ENCODE measurements around the gene MYO9B.
A peak's percentile ranks its signal among the peaks of the same experiment; 100 is the strongest.

The MYO9B gene

DNA sequence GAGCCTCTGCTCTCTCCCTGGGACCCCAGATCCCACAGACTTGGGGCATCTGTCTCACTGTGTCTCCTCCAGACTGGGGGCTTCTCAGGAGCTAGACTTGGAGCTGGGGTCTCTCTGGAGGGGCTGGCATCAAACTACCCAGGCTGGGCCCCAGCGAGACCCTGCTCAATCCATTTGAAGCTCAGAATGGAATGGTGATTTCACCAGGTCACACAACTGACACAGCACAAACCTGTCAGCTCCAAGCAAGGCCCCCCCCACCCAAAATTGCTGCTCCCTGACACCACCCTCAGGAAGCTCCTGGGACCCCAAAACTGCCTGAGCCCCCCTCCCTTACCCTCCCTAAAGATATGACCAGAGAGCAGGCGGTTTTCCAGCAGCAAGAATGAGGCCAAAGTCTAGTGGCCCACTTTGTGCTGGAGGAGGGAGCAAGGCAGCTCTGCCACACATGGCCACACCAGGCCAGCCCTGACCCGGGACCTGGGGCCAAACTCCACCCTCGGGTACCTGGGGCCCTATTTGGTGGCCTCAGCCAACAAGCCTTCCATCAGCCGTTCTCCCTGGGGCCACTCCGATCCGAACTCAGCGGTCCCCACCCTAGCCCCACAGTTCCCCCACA lies 167.7 kb downstream of the MYO9B start:
- DNase-seq: no peak

DNA sequence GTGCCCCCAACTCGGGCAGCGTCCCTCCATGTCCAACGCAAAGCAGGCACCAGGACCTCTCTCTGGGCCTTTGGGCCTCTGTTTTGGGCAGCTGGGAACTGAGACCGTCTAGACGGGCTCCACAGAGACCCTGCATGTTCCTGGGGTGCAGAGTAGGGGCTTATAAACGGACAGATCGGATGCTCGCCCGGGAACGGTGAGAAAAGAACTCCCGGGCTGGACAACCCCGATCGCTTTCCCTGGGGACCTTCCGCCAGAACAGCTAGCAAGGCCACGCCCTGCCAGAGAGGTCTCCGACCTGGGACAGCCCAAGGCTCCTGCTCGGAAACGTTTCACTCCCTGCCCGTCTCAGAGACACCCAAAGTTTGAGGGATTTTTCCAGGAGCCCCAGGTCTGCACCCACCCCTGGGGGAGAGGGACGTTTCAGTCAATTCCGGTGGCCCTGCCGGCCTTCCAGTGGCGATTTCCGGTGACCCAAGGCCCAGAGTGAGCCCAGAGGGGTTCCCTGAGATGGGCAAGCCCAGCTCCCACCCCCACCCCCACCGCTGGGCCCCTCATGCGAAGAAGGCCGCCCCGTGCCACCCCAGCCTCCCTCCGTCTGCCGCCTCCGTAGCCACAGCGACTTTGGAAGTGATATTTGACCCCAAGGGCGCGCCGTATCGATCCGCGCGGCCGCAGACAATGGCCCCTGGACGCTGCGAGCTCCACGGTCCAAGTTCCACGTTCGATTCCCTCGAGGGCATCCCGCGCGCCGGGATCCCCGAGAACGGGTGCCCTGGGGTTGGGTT lies 168.4 kb downstream of the MYO9B start:
- DNase-seq: no peak

DNA sequence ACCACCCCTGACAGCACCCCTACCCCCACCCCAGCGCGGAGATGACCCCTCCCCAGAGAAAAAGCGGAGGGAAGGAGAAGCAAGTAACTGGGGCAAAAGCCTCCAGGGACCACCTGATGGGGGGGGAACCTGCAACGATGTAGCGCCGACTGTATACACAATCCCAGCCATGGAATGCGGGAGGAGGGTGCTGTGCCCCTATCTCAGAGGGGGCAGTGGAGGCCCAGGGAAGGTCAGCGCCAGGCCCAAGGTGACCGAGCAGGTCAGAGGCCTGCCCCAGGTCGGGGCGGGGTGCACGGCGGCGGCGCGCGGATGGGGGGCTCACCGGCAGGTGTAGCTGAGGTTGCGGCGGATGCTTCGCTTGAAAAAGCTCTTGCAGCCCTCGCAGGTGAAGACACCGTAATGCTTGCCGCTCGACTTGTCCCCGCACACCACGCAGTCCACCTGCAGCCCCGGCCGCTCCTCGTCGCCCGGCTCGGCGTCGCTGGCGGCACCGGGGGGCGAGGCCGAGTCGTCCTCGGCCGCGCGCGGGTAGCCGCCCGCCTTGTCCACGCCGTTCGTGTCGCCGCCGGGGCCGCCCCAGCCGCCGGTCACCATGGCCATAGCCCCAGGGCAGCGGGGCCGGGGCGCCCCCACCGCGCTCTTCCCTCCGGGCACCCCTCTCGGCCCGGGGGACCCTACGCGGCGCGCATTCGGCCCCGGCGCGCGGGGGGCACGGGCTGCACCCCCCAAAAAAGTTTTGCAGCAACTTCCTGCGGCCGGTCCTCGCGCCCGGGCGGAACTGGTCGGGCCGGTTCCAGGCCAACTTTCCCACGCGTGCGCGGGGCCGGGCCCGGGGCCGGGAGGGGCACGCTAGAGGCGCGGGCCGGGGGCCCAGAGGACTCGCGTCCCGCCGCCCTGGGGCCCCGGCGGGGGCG lies 169.3 kb downstream of the MYO9B start:
- DNase-seq: no peak

DNA sequence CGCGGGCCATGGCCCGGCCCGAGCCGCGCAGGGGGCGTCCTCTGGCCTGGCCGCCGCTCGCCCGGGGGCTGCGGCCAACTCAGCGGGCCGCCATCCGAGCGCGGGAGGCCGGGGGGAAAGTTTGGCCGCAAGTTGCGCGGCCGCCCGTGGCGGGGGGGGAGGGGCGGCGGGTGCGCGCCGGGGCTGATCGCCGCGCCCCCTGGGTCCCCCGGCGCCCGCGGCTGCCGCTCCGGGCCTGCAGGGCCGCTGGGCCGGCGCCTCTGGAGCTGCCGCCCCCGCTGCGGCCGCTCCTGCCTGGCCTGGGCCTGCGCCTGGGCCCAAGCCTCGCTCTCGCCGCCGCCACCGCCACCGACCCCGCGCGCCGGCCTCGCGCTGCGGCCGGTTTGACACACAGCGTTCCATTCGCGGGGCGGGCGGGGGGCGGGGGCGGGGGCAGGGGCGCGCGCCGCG lies 170.0 kb downstream of the MYO9B start, which contains the start of gene NR2F6:
Gene NR2F6, minus strand, starts transcription at position 385 of the 450 bp plus-strand sequence. CDS start 699 bp downstream, outside the sequence.
- DNase-seq: no peak

DNA sequence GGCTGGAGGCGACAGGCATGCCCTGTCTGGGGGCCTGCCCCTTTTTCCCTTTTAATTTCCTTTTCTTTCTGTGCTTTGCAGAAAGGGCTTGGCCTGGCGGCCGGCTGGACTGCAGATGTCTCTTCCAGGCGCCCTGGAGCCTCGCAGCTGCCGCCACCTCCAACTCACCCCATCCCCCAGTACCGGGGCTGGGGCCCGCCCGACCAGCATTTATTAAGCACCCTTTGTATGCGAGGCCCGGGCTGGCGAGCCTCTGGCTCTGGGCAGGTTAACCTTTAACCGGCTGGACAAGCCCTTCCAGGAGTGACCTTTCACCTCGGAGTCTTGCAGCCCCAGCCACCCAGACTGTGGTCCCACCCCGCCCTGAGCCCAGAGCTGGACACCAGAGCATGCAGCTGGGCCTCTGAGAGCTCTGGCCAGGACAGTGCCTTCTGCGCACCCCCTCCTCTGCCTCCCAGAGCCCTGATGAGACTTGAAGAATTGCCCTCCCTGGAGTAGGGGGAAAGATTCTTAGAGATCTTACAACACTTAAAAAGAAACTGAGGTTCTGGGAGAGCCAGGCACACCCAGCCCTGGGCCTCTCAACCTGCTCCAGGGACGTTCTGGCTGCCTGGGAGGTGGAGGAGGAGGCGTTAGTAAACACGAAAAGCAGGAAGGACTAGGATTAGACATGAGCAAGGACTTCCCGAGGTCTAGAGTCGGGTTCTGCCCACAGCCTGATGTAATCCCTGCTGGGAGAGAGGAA lies 171.3 kb downstream of the MYO9B start:
- DNase-seq: no peak

DNA sequence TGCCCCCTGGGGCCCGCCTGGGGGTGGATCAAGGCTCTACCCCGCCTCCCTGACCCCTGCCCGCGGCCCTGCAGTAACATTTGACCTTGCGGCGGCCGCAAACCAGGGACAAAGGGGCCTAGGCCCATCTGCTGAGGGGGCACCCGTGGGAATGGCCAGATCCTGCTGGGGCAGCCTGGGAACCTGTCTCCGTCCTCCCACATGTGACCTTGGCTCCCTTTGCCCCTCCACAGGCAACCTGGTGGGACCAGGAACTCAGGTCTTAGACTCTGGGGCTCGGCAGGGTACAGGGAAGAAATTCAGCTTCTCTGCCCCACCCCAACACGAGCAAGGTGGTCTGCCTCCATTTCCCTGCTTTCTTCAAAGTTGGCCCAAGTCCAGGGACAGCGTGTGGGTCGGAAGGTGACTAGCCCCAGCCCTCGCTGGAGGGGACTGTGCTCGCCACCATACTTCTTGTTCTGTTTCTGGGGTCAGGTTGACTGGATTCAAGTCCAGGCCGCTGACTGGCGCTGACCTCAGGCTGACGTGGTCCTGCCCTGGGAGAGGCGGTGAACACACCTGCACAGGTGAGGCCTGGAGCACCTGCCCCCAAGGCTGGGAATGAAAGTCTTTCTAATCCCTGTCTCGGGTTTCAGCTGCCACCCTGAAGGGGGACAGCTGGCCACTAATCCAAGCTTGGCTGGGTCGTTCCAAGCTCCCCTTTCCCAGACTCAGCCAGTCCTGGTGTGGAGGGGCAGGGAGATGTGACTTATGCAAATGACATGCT lies 172.6 kb downstream of the MYO9B start:
- DNase-seq: no peak

DNA sequence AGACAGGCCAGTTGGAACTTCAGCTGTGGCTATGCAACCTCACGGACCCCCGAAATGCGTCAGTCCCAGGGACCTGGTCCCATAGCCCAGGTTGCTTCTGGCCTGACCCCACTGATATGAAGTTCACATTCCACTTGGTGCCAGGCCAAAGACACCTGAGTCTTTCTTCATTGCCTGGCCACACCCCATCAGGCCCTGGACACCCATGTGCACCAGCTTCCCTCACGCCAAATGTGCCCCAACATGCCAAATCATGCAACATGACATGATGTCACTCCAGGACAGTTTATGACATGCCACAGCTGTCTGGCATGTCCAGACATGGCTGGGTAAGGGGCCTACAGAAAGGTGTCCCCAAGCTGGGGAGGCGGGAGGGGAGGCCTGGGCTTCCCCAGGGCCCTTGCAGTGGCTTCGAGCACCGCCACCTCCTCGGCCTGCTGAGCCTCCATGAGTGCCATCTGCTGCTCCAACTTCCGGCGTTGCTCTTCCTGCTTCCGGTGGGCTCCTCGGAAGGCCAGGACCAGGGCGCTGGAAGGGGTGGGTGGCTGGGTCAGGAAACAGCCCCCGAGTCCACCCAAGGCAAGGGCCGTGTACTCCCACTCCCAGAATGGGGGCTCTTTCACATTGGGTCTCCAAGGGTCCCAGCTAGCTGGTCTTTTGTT lies 174.4 kb downstream of the MYO9B start:
- no peak for DNase-seq

DNA sequence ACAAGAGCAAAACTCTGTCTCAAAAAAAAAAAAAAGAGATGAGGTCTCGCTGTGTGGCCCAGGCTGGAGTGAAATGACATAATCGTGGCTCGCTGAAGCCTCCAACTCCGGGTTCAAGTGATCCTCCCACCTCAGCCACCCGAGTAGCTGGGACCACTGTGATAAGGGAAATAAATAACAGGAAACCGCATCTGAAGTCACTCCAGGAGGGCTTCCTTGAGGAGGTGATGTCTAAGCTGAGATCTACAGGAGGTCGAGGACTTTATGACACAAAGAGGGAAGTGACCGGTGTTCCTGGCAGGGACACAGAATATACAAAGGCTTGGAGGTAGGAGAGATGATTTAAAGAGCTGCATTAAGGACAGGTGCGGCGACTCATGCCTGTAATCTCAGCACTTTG lies 179.1 kb downstream of the MYO9B start:
- DNase-seq: no peak

DNA sequence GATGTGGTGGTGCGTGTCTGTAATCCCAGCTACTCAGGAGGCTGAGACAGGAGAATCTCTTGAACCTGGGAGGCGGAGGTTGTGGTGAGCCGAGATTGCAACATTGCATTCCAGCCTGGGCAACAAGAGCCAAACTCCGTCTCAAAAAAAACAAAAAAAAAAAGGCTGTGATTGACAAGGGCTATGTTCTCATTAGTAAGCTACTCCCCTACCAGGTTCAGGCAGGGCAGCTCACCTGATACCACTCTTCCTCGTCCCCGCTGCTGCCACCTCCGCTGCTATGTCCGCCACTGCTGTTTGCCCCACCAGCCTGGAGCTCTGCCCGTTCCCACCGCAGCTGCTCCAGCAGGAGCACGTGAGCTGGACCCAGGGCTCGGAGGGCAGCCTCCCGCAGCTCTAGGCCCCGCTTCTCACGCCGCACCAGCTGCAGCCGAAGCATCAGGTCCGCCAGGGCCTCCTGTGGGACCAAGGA lies 179.6 kb downstream of the MYO9B start:
- no peak for DNase-seq

DNA sequence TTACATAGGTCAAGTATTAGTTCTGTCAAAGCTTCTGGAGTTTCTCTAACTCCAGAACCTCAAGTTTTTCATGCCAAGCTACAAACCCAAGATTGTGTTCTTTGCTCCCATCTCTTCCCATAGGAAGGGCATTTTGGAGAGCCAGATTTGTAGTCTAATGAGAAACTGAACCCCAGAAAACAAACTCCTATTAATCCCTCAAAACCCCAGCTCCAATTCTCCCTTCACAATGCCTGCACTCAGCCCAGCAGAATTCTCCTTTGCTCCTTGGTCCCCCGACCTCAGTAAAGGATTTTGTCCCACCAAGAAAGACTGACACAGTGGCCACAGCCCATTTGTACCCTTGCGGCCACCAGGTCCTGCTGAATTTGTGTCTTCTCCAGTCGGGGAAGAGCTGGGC lies 180.6 kb downstream of the MYO9B start:
- no peak for DNase-seq

DNA sequence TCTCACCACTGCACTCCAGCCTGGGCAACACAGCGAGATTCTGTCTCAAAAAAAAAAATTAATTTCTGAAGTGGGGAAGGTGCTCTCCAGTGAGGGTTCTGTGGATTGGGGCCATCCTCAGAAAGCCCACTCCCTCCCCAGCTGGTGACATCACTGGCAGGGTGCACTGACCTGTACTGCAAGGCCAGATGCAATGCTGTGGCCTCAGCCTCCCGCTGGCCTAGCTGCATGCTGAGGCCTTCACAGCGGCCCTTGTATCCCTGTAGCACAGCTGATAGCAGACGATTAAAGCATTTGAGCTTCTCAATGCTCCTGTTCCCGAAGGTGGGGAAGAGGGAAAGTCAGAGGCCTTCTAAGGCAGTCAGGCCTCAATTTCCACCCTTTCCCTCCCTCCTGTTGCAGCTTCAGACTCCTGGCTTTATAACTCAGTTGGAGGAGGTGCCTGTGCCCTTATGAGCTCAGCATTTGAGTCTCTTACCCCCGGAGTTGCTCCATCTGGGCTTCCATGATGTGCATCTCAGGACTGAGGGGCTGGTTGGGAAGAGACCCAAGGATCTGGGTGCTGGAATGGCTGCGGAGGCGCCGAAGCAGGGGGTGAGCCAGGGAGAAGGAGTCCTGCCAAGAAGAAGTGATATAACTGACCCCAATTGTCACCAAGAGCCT lies 183.7 kb downstream of the MYO9B start:
- DNase-seq: no peak

DNA sequence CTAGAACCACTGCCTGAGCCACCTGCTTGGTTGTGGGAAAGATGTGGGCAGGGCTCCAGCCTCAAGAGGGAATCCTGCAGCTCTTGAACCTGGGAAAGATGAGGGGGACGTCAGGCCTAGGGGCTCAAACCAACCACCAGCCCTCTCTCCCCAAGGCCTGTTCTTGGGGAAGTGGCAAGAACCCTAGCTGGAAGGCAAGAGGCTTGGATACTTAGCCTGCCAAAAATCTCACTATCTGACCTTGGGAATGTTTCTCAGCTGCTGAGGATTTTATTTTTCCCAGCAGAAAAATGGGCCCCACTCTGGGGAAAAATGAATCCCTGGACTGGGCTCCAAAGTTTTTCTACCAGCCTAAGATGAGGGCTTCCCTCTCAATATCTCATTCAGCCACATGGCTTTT lies 184.4 kb downstream of the MYO9B start:
- DNase-seq: no peak

DNA sequence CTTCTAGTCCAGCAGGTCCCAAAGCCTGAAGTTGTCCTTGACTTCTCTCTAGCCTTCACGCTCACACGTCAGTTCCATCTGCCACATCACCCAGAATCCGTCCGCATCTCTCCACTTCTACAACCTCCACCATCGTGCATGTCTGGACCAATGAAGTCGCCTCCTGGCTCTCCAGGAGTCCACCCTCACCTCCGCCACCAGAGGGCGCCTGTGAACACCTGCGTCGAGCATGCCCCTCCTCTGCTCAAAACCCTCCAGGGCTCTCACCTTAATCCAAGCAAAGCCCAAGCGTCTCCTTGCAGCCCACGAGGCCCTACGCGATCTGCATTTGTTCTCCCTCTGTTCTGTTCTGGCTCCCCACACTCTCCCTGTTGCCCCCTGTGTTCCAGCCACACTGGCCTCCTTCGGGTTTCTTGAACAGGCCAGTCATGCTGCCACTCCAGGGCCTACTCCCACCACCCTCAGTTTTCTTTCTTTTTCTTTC lies 185.3 kb downstream of the MYO9B start:
- DNase-seq: peak; percentile 63

DNA sequence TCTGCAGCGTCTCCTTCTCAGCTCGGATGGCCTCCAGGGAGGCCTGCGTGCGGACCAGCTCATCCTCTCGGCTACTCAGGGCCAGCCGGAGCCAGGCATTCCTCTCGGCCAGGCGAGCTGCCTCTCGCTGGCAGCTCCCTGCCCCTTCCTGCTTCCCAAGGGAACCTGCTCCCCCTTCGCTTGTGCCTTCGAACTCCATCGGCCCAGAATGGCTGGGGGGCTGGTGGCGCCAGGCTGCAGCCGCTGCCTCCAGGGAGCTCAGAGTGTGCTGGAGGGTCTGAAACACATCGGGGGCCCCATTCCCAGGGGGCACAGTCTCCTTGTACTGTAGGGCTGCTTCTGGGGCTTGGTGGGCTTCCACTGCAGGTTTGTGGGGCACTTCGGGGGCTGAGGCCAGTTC lies 187.0 kb downstream of the MYO9B start:
- no peak for DNase-seq

All from fibroblast of skin of right quadriceps (primary cell).